GM10248 (cell line): ENCODE measurements around the gene BLOC1S1.

Experiments used
- CTCF ChIA-PET: fragments of 300-600 bp; sonication (Branson Sonifier 250); formaldehyde crosslinking; extraction: SDS; loops from one replicate; lab custom pipeline; 2021; ENCODE audit warnings: antibody characterized with exemption; lab: Yijun Ruan, JAX
- POLR2A ChIA-PET: fragments of 350-650 bp; sonication (Branson Sonifier 250); formaldehyde crosslinking; extraction: SDS; loops from one replicate; lab custom pipeline; 2020; ENCODE audit warnings: antibody characterized with exemption; lab: Yijun Ruan, JAX
- DNase-seq: peaks from one replicate; pipeline ENCODE4 v3.0.0; 2012; ENCODE audit errors: extremely low spot score
- TF ChIP-seq, protein P1 (sequence below): IDR thresholded peaks from 2 replicates; pipeline ENCODE4 v1.5.1; 2012; ENCODE audit warnings: mild to moderate bottlenecking, low read depth; ENCODE audit errors: extremely low read depth, missing control alignments, control extremely low read depth

Gene BLOC1S1

GRCh38 chr12:55703288-55703687, 12.6 kb upstream of the BLOC1S1 start:
- no peak for DNase-seq
- CTCF ChIA-PET: no interaction called here
- TF ChIP-seq, protein P1, sequence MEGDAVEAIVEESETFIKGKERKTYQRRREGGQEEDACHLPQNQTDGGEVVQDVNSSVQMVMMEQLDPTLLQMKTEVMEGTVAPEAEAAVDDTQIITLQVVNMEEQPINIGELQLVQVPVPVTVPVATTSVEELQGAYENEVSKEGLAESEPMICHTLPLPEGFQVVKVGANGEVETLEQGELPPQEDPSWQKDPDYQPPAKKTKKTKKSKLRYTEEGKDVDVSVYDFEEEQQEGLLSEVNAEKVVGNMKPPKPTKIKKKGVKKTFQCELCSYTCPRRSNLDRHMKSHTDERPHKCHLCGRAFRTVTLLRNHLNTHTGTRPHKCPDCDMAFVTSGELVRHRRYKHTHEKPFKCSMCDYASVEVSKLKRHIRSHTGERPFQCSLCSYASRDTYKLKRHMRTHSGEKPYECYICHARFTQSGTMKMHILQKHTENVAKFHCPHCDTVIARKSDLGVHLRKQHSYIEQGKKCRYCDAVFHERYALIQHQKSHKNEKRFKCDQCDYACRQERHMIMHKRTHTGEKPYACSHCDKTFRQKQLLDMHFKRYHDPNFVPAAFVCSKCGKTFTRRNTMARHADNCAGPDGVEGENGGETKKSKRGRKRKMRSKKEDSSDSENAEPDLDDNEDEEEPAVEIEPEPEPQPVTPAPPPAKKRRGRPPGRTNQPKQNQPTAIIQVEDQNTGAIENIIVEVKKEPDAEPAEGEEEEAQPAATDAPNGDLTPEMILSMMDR: no peak
- POLR2A ChIA-PET: no interaction called here

DNA sequence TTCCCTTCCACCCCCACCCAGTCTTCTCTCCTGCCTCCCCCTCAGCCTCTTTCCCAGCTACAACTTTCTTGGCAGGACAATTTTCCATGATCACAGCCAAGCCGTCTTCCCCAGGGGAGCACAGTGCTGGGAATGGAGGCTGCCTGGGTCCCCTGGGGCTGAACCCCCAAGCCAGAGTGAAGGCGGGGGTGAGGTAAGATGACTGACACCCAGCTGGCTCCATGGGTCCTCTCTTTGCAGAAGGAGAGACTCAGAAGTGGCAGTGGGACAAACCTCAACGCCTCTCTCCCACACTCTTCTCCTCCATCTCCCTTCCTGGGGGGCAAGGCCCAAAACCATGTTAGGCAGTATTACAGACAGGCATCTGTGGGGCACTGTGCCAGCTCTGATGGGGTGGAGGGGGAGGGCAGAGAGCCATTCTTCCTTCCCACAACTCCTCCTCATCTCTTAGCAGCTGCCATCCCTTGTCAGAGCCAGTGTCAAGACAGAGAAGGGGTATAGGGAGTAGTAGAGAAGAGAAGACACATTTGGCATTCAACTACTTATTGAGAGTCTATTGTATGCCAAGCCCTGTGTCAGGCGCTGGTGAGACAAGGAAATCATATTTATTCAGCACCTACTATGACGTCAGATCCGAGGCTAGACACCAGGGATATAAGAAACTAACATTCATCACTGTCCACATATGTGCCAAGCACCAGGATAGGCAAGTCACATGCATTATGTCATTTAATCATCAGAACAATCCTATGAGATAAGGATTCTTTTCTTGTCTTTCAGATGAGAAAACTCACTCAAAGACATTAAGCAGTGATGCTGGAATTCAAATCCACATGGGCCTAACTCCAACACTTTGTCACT, 11.7 kb upstream of the BLOC1S1 start:
- POLR2A ChIA-PET: no interaction called here
- CTCF ChIA-PET: interaction anchor here (2.3 to 3.8 kb wide), 2 partner anchors 8 to 48 kb away, joined by 16 to 17 read pairs; no protein-coding TSS in a partner anchor
- TF ChIP-seq, protein P1: no peak
- no peak for DNase-seq

- ChIA-PET POLR2A (no interaction called here), CTCF (interaction anchor here (1.1 to 3.8 kb wide), 6 partner anchors 9 to 324 kb away, joined by 3 to 17 read pairs (median 4); no protein-coding TSS in a partner anchor)
- TF ChIP-seq, protein P1: no peak
- no peak for DNase-seq
Measured at GRCh38 chr12:55704824-55705718, 10.8 kb upstream of the BLOC1S1 start.

- TF ChIP-seq, protein P1: peak; percentile 45
- peak; percentile 53 for DNase-seq
- ChIA-PET POLR2A (no interaction called here), CTCF (interaction anchor here (0.7 to 3.8 kb wide), 11 partner anchors 8 to 324 kb away, joined by 3 to 17 read pairs (median 3); no protein-coding TSS in a partner anchor)
Measured at GRCh38 chr12:55705782-55706402, 10.0 kb upstream of the BLOC1S1 start.

DNA sequence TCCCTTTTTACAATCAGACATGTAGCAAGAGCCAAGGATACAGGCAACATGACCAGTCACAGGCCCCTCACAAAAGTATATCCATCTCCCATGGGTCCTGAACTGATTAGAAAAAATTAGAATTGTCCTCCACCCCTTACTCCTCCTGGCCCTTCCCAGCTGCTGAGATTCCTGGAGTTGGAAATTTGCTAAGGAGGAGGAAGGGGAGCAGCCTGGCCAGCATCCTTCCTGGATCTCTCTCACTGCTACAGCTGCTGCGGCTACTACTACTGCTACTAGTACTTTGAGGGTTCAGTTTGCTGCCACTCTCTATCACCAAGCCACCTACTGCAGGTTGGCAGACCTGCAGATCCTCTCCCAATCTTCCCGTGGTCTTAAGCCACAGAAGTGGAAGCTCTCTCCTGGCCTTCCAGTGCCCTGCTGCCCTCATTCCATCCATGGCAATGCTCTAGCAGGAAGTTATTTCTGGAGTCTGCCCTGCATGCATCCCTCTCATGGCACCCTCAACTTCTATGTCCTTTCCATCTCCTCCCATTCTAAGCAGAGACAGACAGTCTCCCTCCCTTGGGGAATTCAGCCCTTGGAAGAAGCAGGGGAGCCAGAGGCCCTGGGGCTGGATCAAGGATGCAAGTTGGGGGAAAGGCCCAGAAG, 9.2 kb upstream of the BLOC1S1 start:
- DNase-seq: no peak
- POLR2A ChIA-PET: no interaction called here
- CTCF ChIA-PET: interaction anchor here (0.7 to 3.8 kb wide), 10 partner anchors 7 to 61 kb away, joined by 3 to 17 read pairs (median 4); no protein-coding TSS in a partner anchor
- TF ChIP-seq, protein P1: no peak
